Measurements from ENCODE around the gene CUX1.

Gene CUX1

DNA sequence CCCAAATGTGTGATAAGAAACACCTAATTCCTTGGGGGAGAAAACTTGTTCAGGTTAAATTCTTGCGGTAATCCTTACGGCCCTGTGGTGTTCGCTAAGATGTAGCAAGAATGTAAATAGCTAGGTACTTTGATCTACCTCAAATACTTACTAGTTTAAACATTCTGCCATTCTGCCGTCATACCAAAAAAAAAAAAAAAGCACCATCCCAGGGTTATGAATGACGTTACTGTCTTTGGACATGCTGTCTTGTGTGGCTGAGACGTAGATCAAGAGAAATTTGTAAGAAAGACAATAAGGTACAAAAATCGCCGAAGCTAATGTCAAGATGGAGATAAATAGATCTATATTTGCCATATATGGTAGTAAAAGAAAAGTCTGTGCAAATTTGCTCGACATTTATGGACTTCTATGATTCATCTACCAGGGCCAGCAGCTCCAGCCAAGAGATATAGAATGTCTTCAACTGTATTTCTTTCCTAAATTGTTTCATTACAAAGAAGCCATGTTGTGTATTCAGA, 195.6 kb downstream of the CUX1 start:
- Histone ChIP-seq H3K4me2 (ENCODE audit: low read depth, low read length) (no peak overlapping the region), H3K27me3 (replicated peaks; ENCODE audit: insufficient read depth, low read length) (no peaks in the 10 kb centered on the region), H4K20me1 (ENCODE audit: insufficient read depth, low read length) (no peaks in the 10 kb centered on the region), H3K4me3 (ENCODE audit: low read length) (no peak overlapping the region), H3K9me2 (replicated peaks; ENCODE audit: insufficient read depth, low read length) (no peaks in the 10 kb centered on the region), H3F3A (ENCODE audit: insufficient read depth, low read length) (no peaks in the 10 kb centered on the region), H3K27ac (ENCODE audit: low read length) (no peak overlapping the region), H2AFZ (ENCODE audit: low read length) (no peak overlapping the region), H3K79me2 (ENCODE audit: low read length) (peaks cover 36% of the 10 kb centered on the region), H3K9ac (ENCODE audit: low read length) (no peak overlapping the region), H3K4me1 (ENCODE audit: low read length) (no peaks in the 10 kb centered on the region), H3K9me3 (replicated peaks; ENCODE audit: insufficient read depth, low read length) (no peaks in the 10 kb centered on the region), H3K36me3 (replicated peaks; ENCODE audit: insufficient read depth, low read length) (no peaks in the 10 kb centered on the region)
- no peak for TF ChIP-seq CTCF (IDR thresholded peaks at IDR 0.05; ENCODE audit: low read length)
- no peak for TF ChIP-seq EZH2 (optimal IDR thresholded peaks at IDR 0.05; ENCODE audit: low read depth, low read length)
- TF ChIP-seq EZH2phosphoT487 (IDR thresholded peaks at IDR 0.05; ENCODE audit: low read length): no peak
- no peak for DNase-seq

DNA sequence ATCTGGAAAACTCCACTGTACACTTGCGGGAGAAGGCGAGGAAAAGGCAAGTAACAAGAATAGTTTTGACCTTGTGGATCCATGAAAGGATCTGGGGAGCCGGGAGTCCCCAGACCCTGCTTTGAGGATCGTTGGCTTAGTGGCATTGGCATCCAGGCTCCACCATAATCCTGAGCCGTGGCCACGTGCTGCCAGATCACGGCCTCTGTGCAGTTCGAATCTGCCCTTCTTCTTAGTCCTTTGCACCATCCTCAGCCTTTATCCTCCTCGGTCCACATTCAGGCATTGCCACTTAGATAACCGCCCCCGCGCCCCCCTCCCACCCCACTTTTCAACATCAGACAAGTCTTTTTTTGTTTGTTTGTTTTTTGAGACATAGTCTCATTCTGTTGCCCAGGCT, 201.4 kb downstream of the CUX1 start:
- Histone ChIP-seq H3K9me2 (replicated peaks; ENCODE audit: insufficient read depth, low read length) (no peaks in the 10 kb centered on the region), H3K9ac (ENCODE audit: low read length) (no peak overlapping the region), H4K20me1 (ENCODE audit: insufficient read depth, low read length) (no peaks in the 10 kb centered on the region), H3K36me3 (replicated peaks; ENCODE audit: insufficient read depth, low read length) (no peaks in the 10 kb centered on the region), H3K4me2 (ENCODE audit: low read depth, low read length) (no peak overlapping the region), H3F3A (ENCODE audit: insufficient read depth, low read length) (no peaks in the 10 kb centered on the region), H3K4me3 (ENCODE audit: low read length) (no peak overlapping the region), H3K27me3 (replicated peaks; ENCODE audit: insufficient read depth, low read length) (no peaks in the 10 kb centered on the region), H3K9me3 (replicated peaks; ENCODE audit: insufficient read depth, low read length) (no peaks in the 10 kb centered on the region), H3K79me2 (ENCODE audit: low read length) (peaks cover 22% of the 10 kb centered on the region), H3K4me1 (ENCODE audit: low read length) (no peaks in the 10 kb centered on the region), H2AFZ (ENCODE audit: low read length) (no peak overlapping the region), H3K27ac (ENCODE audit: low read length) (no peak overlapping the region)
- TF ChIP-seq EZH2 (optimal IDR thresholded peaks at IDR 0.05; ENCODE audit: low read depth, low read length) (no peak), CTCF (IDR thresholded peaks at IDR 0.05; ENCODE audit: low read length) (no peak), EZH2phosphoT487 (IDR thresholded peaks at IDR 0.05; ENCODE audit: low read length) (no peak)
- DNase-seq: no peak

DNA sequence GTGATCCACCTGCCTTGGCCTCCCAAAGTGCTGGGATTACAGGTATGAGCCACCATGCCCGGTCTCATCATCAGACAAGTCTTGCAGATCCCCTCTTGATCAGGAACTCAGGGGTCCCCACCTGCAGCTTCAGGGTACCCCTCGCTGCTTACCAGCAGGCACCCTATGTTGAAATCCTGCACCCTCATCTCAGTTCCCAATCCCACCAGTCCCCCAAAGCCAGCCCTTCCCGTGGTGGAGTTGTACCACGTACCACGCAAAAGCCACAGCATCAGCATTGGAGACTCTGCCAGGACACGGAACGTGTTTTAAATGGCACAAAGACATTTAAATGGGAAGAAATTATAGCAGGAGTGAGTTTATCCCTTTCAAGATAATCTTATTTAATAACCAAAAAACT, 202.0 kb downstream of the CUX1 start:
- Histone ChIP-seq H3K4me2 (ENCODE audit: low read depth, low read length) (no peak overlapping the region), H3K4me1 (ENCODE audit: low read length) (no peaks in the 10 kb centered on the region), H2AFZ (ENCODE audit: low read length) (no peak overlapping the region), H3K27ac (ENCODE audit: low read length) (no peak overlapping the region), H3K36me3 (replicated peaks; ENCODE audit: insufficient read depth, low read length) (no peaks in the 10 kb centered on the region), H3K9me3 (replicated peaks; ENCODE audit: insufficient read depth, low read length) (no peaks in the 10 kb centered on the region), H3K9me2 (replicated peaks; ENCODE audit: insufficient read depth, low read length) (no peaks in the 10 kb centered on the region), H4K20me1 (ENCODE audit: insufficient read depth, low read length) (no peaks in the 10 kb centered on the region), H3F3A (ENCODE audit: insufficient read depth, low read length) (no peaks in the 10 kb centered on the region), H3K9ac (ENCODE audit: low read length) (no peak overlapping the region), H3K79me2 (ENCODE audit: low read length) (peaks cover 23% of the 10 kb centered on the region), H3K4me3 (ENCODE audit: low read length) (no peak overlapping the region), H3K27me3 (replicated peaks; ENCODE audit: insufficient read depth, low read length) (no peaks in the 10 kb centered on the region)
- TF ChIP-seq EZH2 (optimal IDR thresholded peaks at IDR 0.05; ENCODE audit: low read depth, low read length) (no peak), EZH2phosphoT487 (IDR thresholded peaks at IDR 0.05; ENCODE audit: low read length) (no peak), CTCF (IDR thresholded peaks at IDR 0.05; ENCODE audit: low read length) (no peak)
- no peak for DNase-seq

Data from MM.1S (cell line).